Activated CD8-positive, alpha-beta T cell treated with anti-CD3 and anti-CD28 coated beads for 36 hours (primary cell): ENCODE data around the gene ODF2. TPM values are rescaled to one million over a fixed set of nuclear protein-coding genes. Genes with fewer than 3 reads are reported as not detected.

ENCODE experiments used
- total RNA-seq, 2 experiments: library from RNA; stranded (reverse); gene quantifications; one replicate each; pipeline ENCODE4 v1.2.3, GENCODE V29; 2021

The ODF2 gene
- total RNA-seq, 2 experiments from 2014 or later, result 79.3 to 83.6 TPM

Other genes with a start within 250 kb of the ODF2 start
- 10 to 100 TPM; 29.8 to 34.6 TPM for gene GOLGA2, start 180.0 kb upstream of the ODF2 start, total RNA-seq
- 10 to 100 TPM; 12.4 to 13.3 TPM for gene SWI5, start 179.7 kb upstream of the ODF2 start, total RNA-seq
- gene TRUB2, start 133.6 kb upstream of the ODF2 start, total RNA-seq, result 10 to 100 TPM; 29.7 to 30.1 TPM
- 10 to 100 TPM; 31.9 to 33.5 TPM for gene COQ4, start 133.2 kb upstream of the ODF2 start, total RNA-seq
- gene SLC27A4, start 115.5 kb upstream of the ODF2 start, total RNA-seq, result 10 to 100 TPM; 10.5 to 11.2 TPM
- gene URM1, start 84.6 kb upstream of the ODF2 start, total RNA-seq, result 10 to 100 TPM; 56.3 to 60.2 TPM
- 1 to 10 TPM; 3.3 to 3.5 TPM for gene CERCAM, start 35.1 kb upstream of the ODF2 start, total RNA-seq
- 10 to 100 TPM; 46.8 to 48.2 TPM for gene GLE1, start 48.7 kb downstream of the ODF2 start, total RNA-seq
- 100 to 1,000 TPM; 178 to 183 TPM for gene SPTAN1, start 96.6 kb downstream of the ODF2 start, total RNA-seq
- 10 to 100 TPM; 24.3 to 25.6 TPM for gene DYNC2I2, start 200.8 kb downstream of the ODF2 start, total RNA-seq
- 100 to 1,000 TPM; 749 to 755 TPM for gene SET, start 233.2 kb downstream of the ODF2 start, total RNA-seq
- 10 to 100 TPM in 1 of 2 experiments, 1 to 10 TPM in 1; 9.3 to 10.7 TPM for gene PKN3, start 246.5 kb downstream of the ODF2 start, total RNA-seq